Tibial nerve (tissue), 4 donors: Measurements from ENCODE around the gene TIMM23.
A peak's percentile ranks its signal among the peaks of the same experiment; 100 is the strongest.

Experiments
- EP300 ChIP-seq, 2 donors: sonication (generic); formaldehyde crosslinking; IDR thresholded peaks; one replicate each; pipeline ENCODE4 v1.6.1; 2017; ENCODE audit warnings: antibody characterized with exemption in 2 of 2, mild to moderate bottlenecking in 1 of 2
- POLR2A ChIP-seq, 2 donors: fragments of 450-650 bp; IDR thresholded peaks; one replicate each; pipeline ENCODE4 v1.6.1; 2017; ENCODE audit warnings: antibody characterized with exemption in 2 of 2, mild to moderate bottlenecking in 2 of 2, moderate library complexity in 2 of 2
- TF ChIP-seq, protein P1 (sequence below), 5 experiments: fragments of 200-600 bp in 3 of 5; fragments of 450-650 bp in 2 of 5; sonication (generic) in 3 of 5; IDR thresholded peaks; one replicate each; pipeline ENCODE4 v1.5.1; 2016 to 2019; ENCODE audit warnings: antibody characterized with exemption in 5 of 5, mild to moderate bottlenecking in 3 of 5, moderate library complexity in 2 of 5

DNA sequence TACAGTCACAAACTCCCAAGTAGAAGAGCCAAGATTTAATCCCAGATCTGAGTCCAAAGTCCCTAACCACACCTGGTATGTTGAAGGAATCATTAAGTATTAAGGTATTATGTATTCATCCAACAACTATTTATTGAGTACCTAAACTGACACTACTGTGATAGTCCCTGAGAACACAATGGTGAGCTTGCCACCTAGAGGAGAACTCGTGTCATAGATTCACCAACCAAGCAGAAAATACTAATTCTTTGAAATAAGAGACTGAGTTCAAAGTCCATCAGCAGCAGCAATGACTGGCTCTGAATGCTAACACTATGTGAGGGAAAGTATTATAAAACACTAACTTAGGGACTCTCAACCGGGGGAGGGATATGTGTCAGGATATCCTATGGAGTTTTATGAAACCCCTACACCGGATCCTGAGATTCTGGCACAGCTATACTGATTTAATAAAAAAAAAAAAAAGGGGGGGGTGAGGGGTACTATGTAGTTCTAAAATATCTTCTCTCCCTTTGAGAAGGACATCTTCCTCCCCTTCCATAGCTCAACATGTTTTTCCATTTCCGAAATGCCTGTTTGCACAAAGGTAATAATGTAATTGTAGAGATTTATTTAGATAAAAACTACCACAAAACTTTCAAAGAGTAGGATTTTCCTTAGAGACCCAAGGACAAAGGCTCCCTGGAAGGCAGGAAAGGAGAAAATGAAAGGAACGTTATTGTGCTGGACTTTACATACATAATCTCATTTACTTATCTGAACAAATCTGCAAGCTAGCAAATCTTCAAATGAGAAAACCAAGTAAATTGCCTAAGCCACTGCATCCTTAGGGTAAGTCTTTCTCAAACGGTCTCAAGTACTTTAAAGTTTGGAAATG is 56.5 kb downstream of the TIMM23 start:
- TF ChIP-seq, protein P1, sequence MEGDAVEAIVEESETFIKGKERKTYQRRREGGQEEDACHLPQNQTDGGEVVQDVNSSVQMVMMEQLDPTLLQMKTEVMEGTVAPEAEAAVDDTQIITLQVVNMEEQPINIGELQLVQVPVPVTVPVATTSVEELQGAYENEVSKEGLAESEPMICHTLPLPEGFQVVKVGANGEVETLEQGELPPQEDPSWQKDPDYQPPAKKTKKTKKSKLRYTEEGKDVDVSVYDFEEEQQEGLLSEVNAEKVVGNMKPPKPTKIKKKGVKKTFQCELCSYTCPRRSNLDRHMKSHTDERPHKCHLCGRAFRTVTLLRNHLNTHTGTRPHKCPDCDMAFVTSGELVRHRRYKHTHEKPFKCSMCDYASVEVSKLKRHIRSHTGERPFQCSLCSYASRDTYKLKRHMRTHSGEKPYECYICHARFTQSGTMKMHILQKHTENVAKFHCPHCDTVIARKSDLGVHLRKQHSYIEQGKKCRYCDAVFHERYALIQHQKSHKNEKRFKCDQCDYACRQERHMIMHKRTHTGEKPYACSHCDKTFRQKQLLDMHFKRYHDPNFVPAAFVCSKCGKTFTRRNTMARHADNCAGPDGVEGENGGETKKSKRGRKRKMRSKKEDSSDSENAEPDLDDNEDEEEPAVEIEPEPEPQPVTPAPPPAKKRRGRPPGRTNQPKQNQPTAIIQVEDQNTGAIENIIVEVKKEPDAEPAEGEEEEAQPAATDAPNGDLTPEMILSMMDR (IDR thresholded peaks at IDR 0.05) = peak; percentile 38 to 52 (median 46)
- no peak for TF ChIP-seq POLR2A (IDR thresholded peaks at IDR 0.05)
- no peak for TF ChIP-seq EP300 (IDR thresholded peaks at IDR 0.05)
